ENCODE results near the gene LHFPL6.

LHFPL6 gene

GRCh38 chr13:39509616-39510315, 93.2 kb downstream of the LHFPL6 start:
- DNase-seq, result no peak

GRCh38 chr13:39506559-39507390, 96.2 kb downstream of the LHFPL6 start:
- no peak for DNase-seq

- no peak for DNase-seq
These were observed 97.8 kb downstream of the LHFPL6 start for GRCh38 chr13:39505151-39505550.

DNA sequence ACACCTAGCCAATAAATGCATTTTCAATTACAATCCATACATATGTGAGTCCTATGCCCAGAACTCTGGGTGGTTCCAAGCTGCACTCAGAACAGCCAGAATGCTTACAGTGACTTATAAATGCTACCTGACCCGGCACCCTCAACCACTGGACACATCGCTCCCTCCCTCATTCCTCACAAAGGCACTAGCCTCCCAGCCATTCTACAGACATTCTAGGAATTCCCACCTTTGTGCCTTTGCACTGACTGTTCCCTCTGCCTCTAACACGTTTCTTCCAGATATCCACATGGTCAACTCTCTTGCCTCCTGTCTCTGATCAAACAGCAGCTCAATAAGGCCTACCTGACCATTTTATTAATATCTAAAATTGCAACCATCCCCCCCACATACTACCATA, 99.9 kb downstream of the LHFPL6 start:
- DNase-seq, result no peak

- DNase-seq, result no peak
These were observed 101.2 kb downstream of the LHFPL6 start for GRCh38 chr13:39501702-39502324.

- no peak for DNase-seq
These were observed 103.4 kb downstream of the LHFPL6 start for GRCh38 chr13:39499604-39500003.

DNA sequence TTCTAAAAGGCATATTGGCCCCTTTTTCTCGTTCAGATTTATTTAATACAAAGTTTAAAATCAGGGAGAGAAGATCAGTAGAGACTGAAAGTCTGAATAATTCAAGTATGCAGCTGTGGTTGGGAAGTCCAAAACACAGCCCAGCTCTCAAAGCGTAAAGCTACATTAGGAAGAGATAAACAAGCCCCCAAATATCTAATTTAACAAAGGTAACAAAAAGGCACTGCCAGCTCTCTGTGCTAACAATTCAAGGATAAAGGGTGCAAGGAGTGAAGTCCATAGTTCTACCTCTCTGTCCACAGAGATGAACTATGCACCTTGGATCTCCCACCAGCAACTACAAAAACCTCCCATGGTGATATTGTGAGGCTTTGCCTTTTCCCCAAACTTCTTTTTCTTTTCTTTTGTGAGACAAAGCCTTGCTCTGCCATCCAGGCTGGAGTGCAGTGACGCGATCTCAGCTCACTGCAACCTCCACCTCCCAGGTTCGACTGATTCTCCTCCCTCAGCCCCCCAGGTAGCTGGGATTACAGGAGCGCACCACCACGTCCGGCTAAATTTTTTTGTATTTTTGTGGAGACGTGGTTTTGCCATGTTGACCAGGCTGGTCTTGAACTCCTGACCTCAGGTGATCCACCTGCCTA, 104.4 kb downstream of the LHFPL6 start:
- no peak for DNase-seq

DNA sequence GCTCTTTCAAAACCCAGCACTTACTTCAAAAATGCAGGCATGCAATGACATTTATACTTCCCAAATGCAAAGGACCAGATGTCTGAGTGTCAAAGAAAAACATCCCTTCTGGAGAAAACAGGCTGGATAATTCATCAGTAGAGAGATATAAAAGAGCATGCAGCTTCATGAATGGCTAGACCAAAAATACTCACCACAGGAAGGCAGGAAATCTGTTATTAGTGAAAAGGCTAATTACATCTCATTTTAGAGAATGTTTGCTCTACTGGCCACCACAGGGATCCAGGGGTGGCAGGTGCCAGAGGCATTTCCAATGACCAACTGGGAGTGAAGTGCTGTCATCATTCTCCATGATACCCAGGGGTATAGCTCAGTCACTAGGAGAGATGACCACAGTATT, 106.5 kb downstream of the LHFPL6 start:
- no peak for DNase-seq

DNA sequence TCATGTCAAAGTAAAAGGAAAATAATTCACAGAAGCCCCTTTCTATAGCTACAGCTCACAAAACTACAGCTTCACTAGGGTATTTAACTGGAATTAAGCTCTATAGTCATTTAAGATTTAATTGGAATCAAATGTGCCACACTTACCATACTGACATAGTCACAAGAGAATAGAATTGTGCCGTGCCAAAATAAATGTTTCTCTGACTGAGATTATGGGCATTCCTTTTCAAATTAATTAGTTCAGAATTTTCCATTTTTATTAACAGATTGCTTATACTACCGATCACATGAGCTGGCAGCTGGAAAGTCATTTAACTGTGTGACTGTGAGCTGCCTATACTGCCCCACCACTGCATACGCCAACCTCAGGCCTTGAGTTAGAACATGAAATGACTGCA, 108.4 kb downstream of the LHFPL6 start:
- DNase-seq, result no peak

GRCh38 chr13:39494006-39494405, 109.0 kb downstream of the LHFPL6 start:
- DNase-seq, result no peak

DNA sequence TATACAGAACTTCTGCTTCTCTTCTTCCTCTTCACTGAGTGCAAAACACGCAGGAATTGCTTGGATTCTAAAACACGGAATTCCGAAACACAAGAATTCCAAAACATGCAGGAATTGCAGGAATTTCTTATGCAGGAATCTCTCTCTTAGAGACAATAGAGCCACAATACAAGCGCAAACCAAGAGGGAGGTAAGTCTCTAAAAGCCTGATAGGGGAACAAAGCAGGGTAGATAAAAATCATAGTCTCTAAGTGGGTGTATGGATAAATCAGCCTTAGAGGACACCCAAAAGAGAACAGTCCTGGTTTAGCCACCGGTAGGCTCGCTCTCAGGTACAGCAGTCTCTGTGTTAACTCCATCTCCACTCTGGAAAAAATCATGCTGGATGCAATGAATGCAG, 112.9 kb downstream of the LHFPL6 start:
- no peak for DNase-seq

DNA sequence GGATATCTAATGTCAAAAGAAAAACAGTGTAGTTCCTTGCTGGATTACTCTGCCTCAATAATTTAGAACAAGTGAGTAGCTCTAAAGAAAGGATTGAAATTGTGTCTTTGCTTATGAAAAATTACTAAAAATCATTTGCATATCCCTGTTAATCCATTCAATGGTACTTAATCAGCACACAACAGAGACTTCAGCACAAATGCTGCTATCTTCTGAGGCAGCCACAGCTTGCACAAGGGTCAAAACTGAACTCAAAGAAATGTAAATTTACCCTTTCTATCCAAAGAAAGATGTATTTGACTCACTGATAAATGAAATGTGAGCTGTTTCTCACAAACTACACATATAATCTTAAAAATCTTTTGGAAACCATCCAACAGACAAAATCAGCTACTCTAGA, 116.2 kb downstream of the LHFPL6 start:
- DNase-seq, result no peak

DNA sequence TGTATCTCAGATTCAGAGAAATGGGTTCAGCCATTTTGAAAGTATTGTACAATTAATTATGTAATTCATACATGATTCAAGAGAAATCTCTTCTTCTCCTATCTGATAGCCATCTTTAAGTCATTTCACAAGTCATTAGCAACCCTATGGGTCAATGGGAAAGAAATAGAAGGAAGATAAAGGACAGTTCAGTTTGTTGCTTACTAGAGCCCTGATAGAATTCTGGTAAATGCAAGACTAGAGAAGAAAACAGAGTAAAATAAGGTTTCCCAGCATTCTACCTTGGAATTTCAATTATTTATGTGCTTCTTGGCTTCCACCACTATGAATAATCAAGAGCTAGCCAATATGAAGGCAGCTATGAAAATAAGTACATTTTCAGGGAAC, 117.7 kb downstream of the LHFPL6 start:
- DNase-seq, result no peak

GRCh38 chr13:39484506-39485313, 118.3 kb downstream of the LHFPL6 start:
- no peak for DNase-seq

DNA sequence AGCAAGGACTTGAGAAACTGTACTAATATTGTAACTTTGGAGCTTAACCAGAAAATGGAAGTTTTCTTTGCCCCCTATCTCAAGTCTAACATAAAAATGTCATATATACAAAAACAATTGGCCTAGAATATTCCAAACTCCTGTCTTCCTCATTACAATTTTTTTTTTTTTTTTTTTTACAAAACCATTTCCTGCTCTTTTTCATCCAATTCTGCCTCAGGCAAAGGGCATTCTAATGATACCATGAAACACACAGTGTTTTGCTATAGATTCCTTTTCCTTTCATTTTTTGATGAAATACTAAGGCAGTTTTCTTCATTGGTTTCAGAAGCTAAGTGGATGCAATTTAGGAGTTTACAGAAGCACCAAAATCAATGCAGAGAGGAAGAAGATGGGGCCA, 119.7 kb downstream of the LHFPL6 start:
- no peak for DNase-seq

DNA sequence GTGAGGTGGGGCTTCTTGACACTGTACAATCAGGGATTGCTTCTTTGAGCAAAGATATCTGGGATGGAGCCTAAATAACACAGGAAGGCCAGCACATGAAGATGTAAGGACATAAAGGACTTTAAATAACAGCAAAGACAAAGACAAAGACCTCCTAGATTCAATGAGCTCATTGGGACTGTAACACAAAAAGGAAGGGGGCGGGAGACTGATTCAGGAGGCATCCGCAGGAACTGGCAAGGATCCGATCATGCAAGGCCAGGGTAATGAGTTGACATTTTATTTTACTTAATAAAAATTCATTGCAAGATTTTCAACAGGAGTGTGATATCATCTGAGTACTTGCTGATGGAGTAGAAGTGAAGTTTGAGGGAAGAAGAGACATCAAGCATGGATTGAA, 121.5 kb downstream of the LHFPL6 start:
- no peak for DNase-seq

DNA sequence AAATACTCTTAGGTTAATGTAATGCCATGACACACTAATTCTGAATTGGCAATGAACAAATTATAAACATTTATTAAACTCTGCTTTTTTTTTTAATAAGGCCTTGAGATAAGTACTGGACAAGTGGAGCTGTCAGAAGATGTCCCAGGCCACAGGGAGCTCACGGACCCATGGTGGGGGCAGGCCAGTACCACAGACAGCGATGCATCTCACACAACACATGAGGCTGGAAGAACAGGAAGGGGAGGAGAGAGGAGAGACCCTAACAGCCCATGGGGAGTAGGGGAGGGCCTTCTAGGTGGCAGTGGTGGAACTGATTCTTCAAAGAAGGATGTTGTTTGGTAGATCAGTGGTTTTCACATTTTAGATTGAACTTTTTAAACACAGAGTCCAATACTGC, 128.4 kb downstream of the LHFPL6 start:
- DNase-seq, result no peak

DNA sequence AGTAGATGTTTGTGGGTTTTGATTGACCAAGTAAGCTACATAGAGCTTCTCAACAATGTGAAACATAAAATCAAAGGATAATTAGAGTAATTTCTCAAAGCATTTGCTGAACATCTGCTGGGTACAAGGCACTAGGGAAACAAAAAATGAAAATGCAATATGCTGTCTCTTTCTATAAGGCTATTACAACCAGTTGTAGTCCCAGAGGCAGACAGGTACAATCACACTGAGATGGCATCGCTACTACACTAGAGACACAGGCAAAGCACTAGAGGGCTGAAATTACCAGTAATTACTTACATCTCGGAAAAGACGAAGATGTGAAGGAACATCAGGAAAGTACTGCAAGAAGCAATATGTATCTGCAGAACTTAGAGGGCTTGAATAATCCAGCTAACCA, 133.3 kb downstream of the LHFPL6 start:
- DNase-seq, result no peak

DNA sequence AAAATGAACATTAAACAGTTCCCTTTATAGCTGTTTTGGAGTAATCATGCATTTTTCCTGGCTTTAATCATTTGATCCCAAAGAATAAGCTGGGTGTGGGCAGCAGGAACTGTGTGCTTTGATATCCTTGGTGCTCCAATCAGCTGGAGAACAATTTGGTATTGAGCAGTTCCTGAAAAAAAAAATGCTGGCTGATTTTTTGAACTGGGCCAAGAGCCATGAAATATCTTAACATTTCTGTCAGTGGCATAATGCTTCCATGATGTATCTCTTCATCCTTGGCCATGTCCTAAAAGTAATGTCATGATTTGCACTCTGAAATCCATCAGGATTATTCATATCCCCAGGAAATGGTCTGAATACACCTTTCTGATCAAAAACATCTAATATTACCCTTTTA, 134.7 kb downstream of the LHFPL6 start:
- DNase-seq, result no peak

DNA sequence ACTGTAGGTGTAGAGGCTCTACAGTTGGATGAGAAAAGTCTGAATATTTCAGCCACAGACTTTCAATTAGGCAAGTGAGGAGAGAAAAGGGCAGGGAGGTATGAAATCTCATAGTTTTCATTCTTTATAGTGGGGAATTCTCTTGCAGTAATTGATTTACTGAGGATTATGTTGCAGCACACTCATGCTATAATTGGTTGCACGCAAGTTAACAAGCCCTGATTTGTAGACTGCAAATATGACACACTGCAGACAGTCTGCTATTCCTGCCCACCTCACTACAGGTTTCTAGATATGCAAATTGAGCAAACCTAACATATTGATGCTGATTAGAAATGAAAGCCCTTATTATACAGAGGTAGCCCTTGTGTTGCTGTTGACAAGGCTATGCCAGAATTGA, 139.4 kb downstream of the LHFPL6 start:
- DNase-seq, result no peak

DNA sequence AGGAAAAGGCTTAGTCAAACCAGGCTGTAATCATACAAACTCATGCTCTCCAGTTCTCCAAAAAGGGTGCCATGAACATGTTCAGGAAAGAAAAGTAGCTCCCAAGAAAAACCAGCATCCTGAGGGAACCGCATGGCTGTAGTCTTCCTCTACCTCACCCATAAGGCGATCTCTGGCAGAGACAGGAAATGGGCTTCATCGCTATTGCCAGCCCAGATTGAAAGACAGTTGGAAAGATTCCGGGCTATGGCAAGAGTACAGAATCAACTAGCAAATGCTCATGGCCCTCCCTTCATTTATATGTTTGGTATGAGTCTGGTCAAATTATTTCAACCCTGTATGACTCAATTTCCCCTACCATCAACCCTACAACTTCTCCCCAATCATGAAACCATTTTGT, 140.1 kb downstream of the LHFPL6 start:
- DNase-seq, result no peak

- DNase-seq, result no peak
These were observed 140.6 kb downstream of the LHFPL6 start for GRCh38 chr13:39462428-39462827.

Data from SIG-M5 (cell line).